Panc1 (cell line): ENCODE data around the gene UBQLN4. TPM values are rescaled to one million over a fixed set of nuclear protein-coding genes. Genes with fewer than 3 reads are reported as not detected.

Experiments
- ATAC-seq: fragments of 200-7000 bp; cut with Tn5 transposase; 2 replicates; pipeline ENCODE4 v1.9.1; 2020; ENCODE audit warnings: mild to moderate bottlenecking, moderate library complexity
- BruUV-seq: library from RNA; stranded (reverse); fragments of 400-500 nt; replicated peaks from 2 replicates; lab custom pipeline; 2021; lab: Mats Ljungman, UMichigan
- CTCF ChIA-PET: fragments of 300-600 bp; sonication (Branson Sonifier 250); formaldehyde crosslinking; loops from one replicate; lab custom pipeline; 2022; ENCODE audit warnings: antibody characterized with exemption; lab: Charles Lee
- POLR2A ChIA-PET: fragments of 300-600 bp; sonication (Branson Sonifier 250); formaldehyde crosslinking; loops from one replicate; lab custom pipeline; 2022; ENCODE audit warnings: antibody characterized with exemption; lab: Charles Lee
- DNase-seq: peaks from one replicate; pipeline ENCODE4 v3.0.0-alpha.2; 2010; ENCODE audit warnings: low read depth, low spot score
- H3K27ac ChIP-seq: 2 replicates; pipeline ENCODE4 v1.5.1; 2011; ENCODE audit warnings: mild to moderate bottlenecking, low read length, inconsistent platforms
- H3K27me3 ChIP-seq: fragments of 200-500 bp; sonication (Bioruptor generic); 2 replicates; pipeline ENCODE4 v1.6.0; 2014; ENCODE audit warnings: low read length, inconsistent platforms; ENCODE audit not compliant: control insufficient read depth, insufficient read depth
- H3K36me3 ChIP-seq: fragments of 200-500 bp; sonication (Bioruptor generic); 2 replicates; pipeline ENCODE4 v1.5.1; 2014; ENCODE audit warnings: inconsistent platforms, mild to moderate bottlenecking, low read length, moderate library complexity; ENCODE audit not compliant: control insufficient read depth, insufficient read depth
- H3K4me1 ChIP-seq: 2 replicates; pipeline ENCODE4 v1.5.1; 2011; ENCODE audit warnings: inconsistent platforms, mild to moderate bottlenecking, low read length, moderate library complexity; ENCODE audit not compliant: control insufficient read depth, insufficient read depth
- H3K4me3 ChIP-seq, 2 experiments: 2 replicates each; pipeline ENCODE4 v1.5.1; 2011 to 2012; ENCODE audit warnings: low read depth in 2 of 2, low read length in 2 of 2, mild to moderate bottlenecking in 2 of 2, inconsistent platforms in 1 of 2, moderate library complexity in 1 of 2
- H3K9me3 ChIP-seq: fragments of 200-500 bp; sonication (Bioruptor generic); 2 replicates; pipeline ENCODE4 v1.5.1; 2014; ENCODE audit warnings: low read depth, mild to moderate bottlenecking, inconsistent platforms, low read length, moderate library complexity; ENCODE audit not compliant: control insufficient read depth, insufficient read depth
- CTCF ChIP-seq: fragments of 450-650 bp; IDR thresholded peaks from 2 replicates; pipeline ENCODE4 v1.5.1; 2017; ENCODE audit warnings: mild to moderate bottlenecking
- POLR2AphosphoS5 ChIP-seq: IDR thresholded peaks from 2 replicates; pipeline ENCODE4 v1.6.1; 2012; ENCODE audit warnings: mild to moderate bottlenecking, low read depth, low read length, moderate library complexity
- SIN3A ChIP-seq: IDR thresholded peaks from 2 replicates; pipeline ENCODE4 v1.6.1; 2012; ENCODE audit warnings: low read depth, mild to moderate bottlenecking, low read length, moderate library complexity, borderline replicate concordance; ENCODE audit not compliant: insufficient read depth
- TCF7L2 ChIP-seq: IDR thresholded peaks from 2 replicates; pipeline ENCODE4 v1.6.1; 2011; ENCODE audit warnings: mild to moderate bottlenecking, low read depth, low read length, inconsistent platforms
- in situ Hi-C: cut with HindIII; loops from 2 replicates; pipeline ENCODE4 v1.10.0; 2016; ENCODE audit warnings: low sequenced_read_pairs, low pct_unique_long_range_greater_than_20kb
- intact Hi-C: fragments of 100-400 bp; cut with micrococcal nuclease; formaldehyde crosslinking; loops from one replicate; pipeline ENCODE4 v1.10.0; 2022; ENCODE audit not compliant: unreplicated experiment
- total RNA-seq: library from RNA; stranded (reverse); gene quantifications from one replicate; pipeline ENCODE4 v1.2.1, GENCODE V29; 2021; ENCODE audit not compliant: unreplicated experiment
- TF ChIP-seq, protein P1 (sequence below), 2 experiments: IDR thresholded peaks; 2 replicates each; pipeline ENCODE4 v1.6.1; 2011 to 2012; ENCODE audit warnings: low read depth in 2 of 2, control low read depth in 1 of 2, low read length in 1 of 2, mild to moderate bottlenecking in 1 of 2, moderate library complexity in 1 of 2; ENCODE audit not compliant: insufficient read depth in 1 of 2

The UBQLN4 gene
- total RNA-seq, 1 experiment from 2014 or later: 60.0 TPM

GRCh38 chr1:156095906-156096508, 42.4 kb upstream of the UBQLN4 start:
- in situ Hi-C loops: no loop called here
- H3K9me3 ChIP-seq: no peaks in the 10 kb centered on the region

DNA sequence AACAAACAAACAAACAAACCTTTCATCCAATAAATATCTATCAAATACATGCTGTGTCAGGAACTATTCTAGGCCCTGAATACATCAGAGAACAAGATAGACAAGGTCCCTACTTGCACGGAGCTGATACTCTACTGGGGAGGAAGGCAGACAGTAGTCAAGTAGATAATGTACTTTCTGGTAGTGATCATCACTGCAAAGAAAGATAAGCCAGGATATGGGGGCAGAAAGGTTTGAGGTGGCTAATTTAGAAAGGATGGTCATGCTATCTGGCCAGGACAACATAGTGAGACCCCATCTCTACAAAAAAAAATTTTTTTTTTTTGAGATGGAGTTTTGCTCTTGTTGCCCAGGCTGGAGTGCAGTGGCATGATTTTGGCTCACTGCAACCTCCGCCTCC, 38.0 kb upstream of the UBQLN4 start:
- BruUV-seq: no TSS peak
- no peak for TF ChIP-seq CTCF
- TF ChIP-seq SIN3A: no peak
- TF ChIP-seq TCF7L2: no peak
- no peak for TF ChIP-seq POLR2AphosphoS5
- TF ChIP-seq, protein P1, sequence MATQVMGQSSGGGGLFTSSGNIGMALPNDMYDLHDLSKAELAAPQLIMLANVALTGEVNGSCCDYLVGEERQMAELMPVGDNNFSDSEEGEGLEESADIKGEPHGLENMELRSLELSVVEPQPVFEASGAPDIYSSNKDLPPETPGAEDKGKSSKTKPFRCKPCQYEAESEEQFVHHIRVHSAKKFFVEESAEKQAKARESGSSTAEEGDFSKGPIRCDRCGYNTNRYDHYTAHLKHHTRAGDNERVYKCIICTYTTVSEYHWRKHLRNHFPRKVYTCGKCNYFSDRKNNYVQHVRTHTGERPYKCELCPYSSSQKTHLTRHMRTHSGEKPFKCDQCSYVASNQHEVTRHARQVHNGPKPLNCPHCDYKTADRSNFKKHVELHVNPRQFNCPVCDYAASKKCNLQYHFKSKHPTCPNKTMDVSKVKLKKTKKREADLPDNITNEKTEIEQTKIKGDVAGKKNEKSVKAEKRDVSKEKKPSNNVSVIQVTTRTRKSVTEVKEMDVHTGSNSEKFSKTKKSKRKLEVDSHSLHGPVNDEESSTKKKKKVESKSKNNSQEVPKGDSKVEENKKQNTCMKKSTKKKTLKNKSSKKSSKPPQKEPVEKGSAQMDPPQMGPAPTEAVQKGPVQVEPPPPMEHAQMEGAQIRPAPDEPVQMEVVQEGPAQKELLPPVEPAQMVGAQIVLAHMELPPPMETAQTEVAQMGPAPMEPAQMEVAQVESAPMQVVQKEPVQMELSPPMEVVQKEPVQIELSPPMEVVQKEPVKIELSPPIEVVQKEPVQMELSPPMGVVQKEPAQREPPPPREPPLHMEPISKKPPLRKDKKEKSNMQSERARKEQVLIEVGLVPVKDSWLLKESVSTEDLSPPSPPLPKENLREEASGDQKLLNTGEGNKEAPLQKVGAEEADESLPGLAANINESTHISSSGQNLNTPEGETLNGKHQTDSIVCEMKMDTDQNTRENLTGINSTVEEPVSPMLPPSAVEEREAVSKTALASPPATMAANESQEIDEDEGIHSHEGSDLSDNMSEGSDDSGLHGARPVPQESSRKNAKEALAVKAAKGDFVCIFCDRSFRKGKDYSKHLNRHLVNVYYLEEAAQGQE (IDR thresholded peaks at IDR 0.05; ENCODE audit: insufficient read depth in 1 of 2, low read depth in 2 of 2, low read length in 1 of 2): no peak
- POLR2A ChIA-PET: no interaction called here

More at GRCh38 chr1:156095906-156096508, 42.4 kb upstream of the UBQLN4 start:
- Histone ChIP-seq H3K27me3 (no peaks in the 10 kb centered on the region), H3K4me1 (peaks cover 11% of the 10 kb centered on the region; the same call in 1 of the 2 replicates), H3K27ac (peak overlapping the region; percentile 82), H3K4me3 (no peak overlapping the region), H3K36me3 (no peaks in the 10 kb centered on the region)
- ChIA-PET POLR2A (interaction anchor here (0.5 kb wide), 1 partner anchor 32 kb away, joined by 3 read pairs; no protein-coding TSS in a partner anchor), CTCF (interaction anchor here (0.7 to 2.3 kb wide), 2 partner anchors 33 to 44 kb away, joined by 4 to 23 read pairs; no protein-coding TSS in a partner anchor)
- intact Hi-C loops: loop anchor here (1.0 to 5.0 kb wide), 2 partner anchors 34 to 116 kb away; partner anchors contain the start of gene PMF1
- no TSS peak for BruUV-seq
- TF ChIP-seq CTCF (no peak), TCF7L2 (no peak), POLR2AphosphoS5 (no peak), SIN3A (no peak)
- TF ChIP-seq, protein P1 (IDR thresholded peaks at IDR 0.05; ENCODE audit: insufficient read depth in 1 of 2, low read depth in 2 of 2, low read length in 1 of 2): no peak
- no peak for ATAC-seq
- DNase-seq: no peak

More for the DNA sequence above, 38.0 kb upstream of the UBQLN4 start:
- Histone ChIP-seq H3K36me3 (no peaks in the 10 kb centered on the region), H3K9me3 (no peaks in the 10 kb centered on the region), H3K27ac (no peak overlapping the region), H3K27me3 (no peaks in the 10 kb centered on the region), H3K4me3 (no peak overlapping the region), H3K4me1 (peaks cover 13% of the 10 kb centered on the region)
- in situ Hi-C loops: no loop called here
- intact Hi-C loops: loop anchor here (2.0 kb wide), 1 partner anchor 133 kb away; no protein-coding TSS in a partner anchor
- no peak for DNase-seq
- ATAC-seq: no peak
- CTCF ChIA-PET: interaction anchor here (0.6 to 0.7 kb wide), 3 partner anchors 94 to 228 kb away, joined by 3 to 6 read pairs (median 3); no protein-coding TSS in a partner anchor
